Erythroblast (primary cell): Measurements from ENCODE around the gene DUSP9.

Experiments
- GATA1 ChIP-seq: IDR thresholded peaks from 2 replicates; pipeline ENCODE4 v1.6.1; 2011; ENCODE audit warnings: low read depth, mild to moderate bottlenecking, control low read depth, low read length, moderate library complexity
- POLR2A ChIP-seq: IDR thresholded peaks from 2 replicates; pipeline ENCODE4 v1.6.1; 2011; ENCODE audit warnings: mild to moderate bottlenecking, low read length

DNA sequence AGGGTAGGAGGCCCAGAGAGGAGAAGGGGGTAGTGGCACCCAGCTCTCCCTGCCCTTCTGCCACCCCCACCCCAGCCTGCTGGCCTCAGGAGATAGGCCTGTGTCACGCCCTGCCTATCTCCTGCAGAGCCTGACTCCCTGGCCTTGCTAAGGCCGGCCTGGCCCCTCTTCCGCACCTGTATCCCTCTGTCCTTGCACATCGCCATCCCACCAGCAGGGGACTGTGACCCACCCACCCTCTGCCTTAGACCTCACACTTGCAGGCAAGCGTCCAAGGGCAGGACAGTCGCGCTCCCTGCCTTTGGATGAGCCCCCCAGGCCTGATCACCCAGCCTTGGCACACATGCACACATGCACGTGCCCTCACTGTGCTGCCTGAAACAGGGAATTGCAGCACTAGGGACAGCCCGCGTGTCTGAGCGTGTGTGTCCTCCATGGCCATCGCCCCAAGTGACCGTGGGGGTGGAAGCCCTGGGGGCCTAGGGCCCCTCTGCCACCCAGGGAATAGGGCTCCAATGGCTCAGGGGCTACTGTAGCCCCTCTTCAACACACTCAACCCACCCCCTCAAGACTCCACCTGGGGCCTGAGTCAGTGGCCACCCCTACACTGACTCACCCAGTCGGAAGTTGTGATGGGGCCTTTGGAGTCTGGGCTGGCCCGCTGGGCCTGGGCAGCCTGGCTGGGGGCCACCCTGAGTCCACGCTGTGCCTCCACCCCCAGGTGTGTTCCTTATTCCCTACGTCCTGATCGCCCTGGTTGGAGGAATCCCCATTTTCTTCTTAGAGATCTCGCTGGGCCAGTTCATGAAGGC is 42.9 kb downstream of the DUSP9 start:
- peak; percentile 58 for TF ChIP-seq POLR2A
- no peak for TF ChIP-seq GATA1
